Right lobe of liver (tissue), 6 donors: ENCODE results near the gene LILRB1. TPM values are rescaled to one million over a fixed set of nuclear protein-coding genes. Genes with fewer than 3 reads are reported as not detected.

ENCODE experiments used
- ATAC-seq, 4 donors: fragments of 200-7000 bp; cut with Tn5 transposase; one replicate each; pipeline ENCODE4 v1.9.1; 2020; ENCODE audit warnings: mild to moderate bottlenecking in 4 of 4, moderate library complexity in 4 of 4
- DNase-seq, 3 donors: peaks; one replicate each; pipeline ENCODE4 v3.0.0-alpha.2; 2020
- H3K27ac ChIP-seq, 3 donors: fragments of 200-600 bp; one replicate each; pipeline ENCODE4 v1.8.0; 2022
- H3K27me3 ChIP-seq, 2 donors: fragments of 200-600 bp; one replicate each; pipeline ENCODE4 v1.8.0; 2022
- H3K36me3 ChIP-seq, 4 donors: fragments of 200-600 bp; sonication (generic) in 1 of 4; one replicate each; pipeline versions ENCODE4 v1.5.1 to v1.8.0; 2017 to 2022; ENCODE audit warnings: control low read depth in 1 of 4
- H3K4me1 ChIP-seq, 4 donors: fragments of 200-600 bp; sonication (generic) in 1 of 4; one replicate each; pipeline versions ENCODE4 v1.5.1 to v1.8.0; 2017 to 2022; ENCODE audit warnings: control low read depth in 1 of 4
- H3K4me3 ChIP-seq, 3 donors: fragments of 200-600 bp; one replicate each; pipeline ENCODE4 v1.8.0; 2022
- H3K9me3 ChIP-seq, 4 donors: fragments of 200-600 bp; sonication (generic) in 1 of 4; one replicate each; pipeline versions ENCODE4 v1.5.1 to v1.8.0; 2017 to 2022; ENCODE audit warnings: control low read depth in 1 of 4
- CTCF ChIP-seq, 4 donors: fragments of 200-600 bp in 3 of 4; fragments of 450-650 bp in 1 of 4; IDR thresholded peaks; one replicate each; pipeline versions ENCODE4 v1.5.1 to v1.8.0; 2016 to 2022; ENCODE audit warnings: antibody characterized with exemption in 4 of 4, mild to moderate bottlenecking in 2 of 4
- POLR2A ChIP-seq: fragments of 450-650 bp; IDR thresholded peaks from one replicate; pipeline ENCODE4 v1.6.1; 2017; ENCODE audit warnings: antibody characterized with exemption, mild to moderate bottlenecking
- WGBS: methylation state at CpG from one replicate; pipeline ENCODE4 v1.1.6; 2018; ENCODE audit warnings: low coverage, low lambda C conversion rate; ENCODE audit not compliant: insufficient coverage; ENCODE audit errors: missing lambda C conversion rate; 5-methylcytosine and 5-hydroxymethylcytosine counted together
- intact Hi-C, 2 donors: fragments of 100-400 bp; cut with DNase I; formaldehyde crosslinking; loops; one replicate each; pipeline versions ENCODE4 v1.11.2 to v1.14.1; 2022
- total RNA-seq, 6 experiments: library from RNA; depleted of rRNA in 2 of 6; stranded (reverse); fragments of >200 nt in 2 of 6; fragmentation: NEBNext Ultra II Directional in 3 of 6; extraction: Animal tissue kit (Norgen Biotek cat#: 25700) in 3 of 6; gene quantifications; one replicate each; pipeline versions ENCODE4 v1.1.0 to v1.2.4, GENCODE V29; 2016 to 2023
- donor health status: DM: no; HTN: yes; CAD: no.
- donor health status: DM: no; HTN: no; CAD: no.
- donor health status: DM: no; HTN: no; CAD: no.
- donor health status: DM: no; HTN: yes; CAD: no.
- donor health status: DM: no; HTN: yes; CAD: no.

Gene LILRB1
- total RNA-seq, 6 experiments from 2014 or later, result 1.7 to 21.9 (median 4.1) TPM

GRCh38 chr19:54660306-54660705 lies 30.0 kb downstream of the LILRB1 start:
- Histone ChIP-seq H3K9me3 (no peaks in the 10 kb centered on the region), H3K27ac (no peak overlapping the region), H3K4me3 (no peak overlapping the region), H3K4me1 (no peaks in the 10 kb centered on the region), H3K36me3 (no peaks in the 10 kb centered on the region), H3K27me3 (no peaks in the 10 kb centered on the region)
- 46% methylated on average over 4 of the region's 5 CpGs for WGBS
- DNase-seq (no peak), ATAC-seq (peak in 2 of 4 donors; percentile 15 to 25)
- intact Hi-C loops, result no loop called here
- TF ChIP-seq CTCF (IDR thresholded peaks at IDR 0.05), result no peak
- TF ChIP-seq POLR2A, result no peak

- H3K9me3 ChIP-seq, result no peaks in the 10 kb centered on the region
- no peaks in the 10 kb centered on the region for H3K27me3 ChIP-seq
- intact Hi-C loops, result no loop called here
- ATAC-seq, result peak in 2 of 4 donors; percentile 28 to 38
- no peak overlapping the region for H3K4me3 ChIP-seq
- no peak overlapping the region for H3K27ac ChIP-seq
- no peak for DNase-seq
- WGBS, result 38% methylated on average over 6 of the region's 6 CpGs
- H3K4me1 ChIP-seq, result no peaks in the 10 kb centered on the region
- H3K36me3 ChIP-seq, result no peaks in the 10 kb centered on the region
- TF ChIP-seq POLR2A (no peak), CTCF (IDR thresholded peaks at IDR 0.05) (no peak)
These were observed 30.7 kb downstream of the LILRB1 start for GRCh38 chr19:54660964-54661363.

GRCh38 chr19:54661846-54662481 lies 31.7 kb downstream of the LILRB1 start:
- no peak for ATAC-seq
- H3K9me3 ChIP-seq, result no peaks in the 10 kb centered on the region
- H3K4me1 ChIP-seq, result no peaks in the 10 kb centered on the region
- TF ChIP-seq CTCF (IDR thresholded peaks at IDR 0.05), result no peak
- no peaks in the 10 kb centered on the region for H3K27me3 ChIP-seq
- no peaks in the 10 kb centered on the region for H3K36me3 ChIP-seq
- no peak overlapping the region for H3K4me3 ChIP-seq
- intact Hi-C loops, result no loop called here
- 58% methylated on average over 3 of the region's 13 CpGs for WGBS
- DNase-seq, result no peak
- no peak overlapping the region for H3K27ac ChIP-seq

GRCh38 chr19:54662730-54663129 lies 32.4 kb downstream of the LILRB1 start, which contains the start of gene LILRB4:
Gene LILRB4 (plus strand): TSS chr19:54662985. CDS start chr19:54663034, 49 bp downstream.
- Histone ChIP-seq H3K27me3 (no peaks in the 10 kb centered on the region), H3K4me3 (no peak within 1 kb of the TSS), H3K36me3 (no peaks in the 10 kb centered on the region), H3K4me1 (no peaks in the 10 kb centered on the region), H3K9me3 (no peaks in the 10 kb centered on the region), H3K27ac (no peak within 1 kb of the TSS)
- WGBS, result no CpG with 5 or more reads among the region's 7 CpGs
- ATAC-seq (peak; percentile 67 to 84 (median 77)), DNase-seq (peak in 1 of 3 donors; percentile 40)
- intact Hi-C loops, result no loop called here
- TF ChIP-seq POLR2A, result no peak
- TF ChIP-seq CTCF (IDR thresholded peaks at IDR 0.05), result no peak
